Ishikawa (cell line): ENCODE data around the gene TRPM2.

Experiments
- CEBPB ChIP-seq: IDR thresholded peaks from 2 replicates; pipeline ENCODE4 v1.6.1; 2012
- CREB1 ChIP-seq: IDR thresholded peaks from 2 replicates; pipeline ENCODE4 v1.6.1; 2012; ENCODE audit warnings: low read depth
- EGR1 ChIP-seq: IDR thresholded peaks from 2 replicates; pipeline ENCODE4 v1.6.1; 2012
- EP300 ChIP-seq: IDR thresholded peaks from 2 replicates; pipeline ENCODE4 v1.6.1; 2012; ENCODE audit warnings: borderline replicate concordance
- FOXM1 ChIP-seq: IDR thresholded peaks from 2 replicates; pipeline ENCODE4 v1.6.1; 2012; ENCODE audit warnings: low read depth, borderline replicate concordance
- NFIC ChIP-seq: IDR thresholded peaks from 2 replicates; pipeline ENCODE4 v1.6.1; 2012
- RAD21 ChIP-seq: IDR thresholded peaks from 2 replicates; pipeline ENCODE4 v1.6.1; 2012; ENCODE audit warnings: low read depth
- TAF1 ChIP-seq: IDR thresholded peaks from 2 replicates; pipeline ENCODE4 v1.6.1; 2012; ENCODE audit warnings: low read depth, mild to moderate bottlenecking
- TCF12 ChIP-seq: IDR thresholded peaks from 2 replicates; pipeline ENCODE4 v1.6.1; 2012; ENCODE audit warnings: low read depth
- TEAD4 ChIP-seq: IDR thresholded peaks from 2 replicates; pipeline ENCODE4 v1.6.1; 2012
- YY1 ChIP-seq: IDR thresholded peaks from 2 replicates; pipeline ENCODE4 v1.6.1; 2012; ENCODE audit warnings: low read depth
- ZBTB7A ChIP-seq: IDR thresholded peaks from 2 replicates; pipeline ENCODE4 v1.6.1; 2012; ENCODE audit warnings: low read depth
- TF ChIP-seq, protein P1 (sequence below): IDR thresholded peaks from 2 replicates; pipeline ENCODE4 v1.6.1; 2012; ENCODE audit warnings: low read depth, mild to moderate bottlenecking
- TF ChIP-seq, protein P2 (sequence below): IDR thresholded peaks from 2 replicates; pipeline ENCODE4 v1.6.1; 2012
- TF ChIP-seq, protein P3 (sequence below): IDR thresholded peaks from 2 replicates; pipeline ENCODE4 v1.6.1; 2012

TRPM2 gene

DNA sequence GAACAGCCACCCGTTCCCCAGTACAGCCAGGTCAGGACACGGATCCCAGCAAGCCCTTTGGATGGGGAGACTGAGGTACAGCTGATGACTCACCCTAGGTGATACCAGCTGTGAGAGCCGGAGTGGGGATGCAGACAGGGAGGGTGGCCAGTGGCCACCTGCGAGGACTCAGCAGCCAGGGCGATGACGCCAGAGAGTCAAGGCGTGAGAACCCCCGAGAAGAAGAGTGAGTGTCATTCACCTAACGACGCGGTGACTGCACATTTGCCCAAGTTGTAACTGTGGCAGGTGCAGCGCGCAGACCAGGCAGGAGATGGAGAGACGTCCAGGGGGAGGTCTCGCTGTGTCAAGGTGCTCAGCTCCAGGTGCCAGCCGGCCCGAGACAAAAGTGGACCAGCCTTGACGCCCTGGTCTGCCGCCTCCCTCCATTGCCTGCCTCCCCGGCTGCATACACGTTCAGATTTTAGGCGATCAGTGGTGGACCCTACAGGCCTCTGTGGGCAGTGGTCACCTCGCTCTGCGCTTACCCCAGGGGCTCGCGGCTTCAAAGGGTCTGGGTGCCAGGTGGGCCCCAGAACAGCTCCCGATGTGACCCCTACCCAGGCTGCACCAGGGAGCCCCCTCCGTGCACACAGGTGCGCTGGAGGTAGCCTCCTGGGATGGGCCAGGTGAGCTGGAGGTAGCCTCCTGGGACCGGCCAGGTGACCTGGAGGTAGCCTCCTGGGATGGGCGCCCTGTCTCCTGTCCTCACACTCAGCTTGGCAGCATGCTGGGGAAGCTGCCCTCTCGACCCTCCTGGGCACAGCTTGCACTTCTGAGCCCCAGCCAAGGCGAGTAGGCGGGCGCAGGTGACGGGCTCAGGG is 113.8 kb downstream of the TRPM2 start:
- TF ChIP-seq FOXM1 (no peak), ZBTB7A (no peak), CREB1 (no peak), TEAD4 (no peak), CEBPB (no peak), EGR1 (no peak), EP300 (no peak)

DNA sequence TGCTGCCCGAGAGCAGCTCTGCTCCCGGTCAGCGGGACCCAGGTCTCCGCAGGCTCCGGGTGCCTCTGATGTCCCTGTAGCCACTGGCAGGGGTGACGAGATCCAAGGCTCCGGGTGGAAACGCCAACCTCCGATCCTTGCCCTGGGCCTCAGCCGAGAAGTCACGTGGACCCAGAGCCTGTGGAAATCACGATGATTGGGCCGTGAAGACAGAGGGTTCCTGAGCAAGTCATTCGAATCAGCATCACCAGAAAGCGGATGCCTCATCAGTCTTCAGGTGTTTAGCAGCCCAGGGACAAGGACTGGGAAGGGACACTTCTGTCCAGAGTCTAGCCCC is 114.4 kb downstream of the TRPM2 start:
- TF ChIP-seq CEBPB (no peak), TCF12 (no peak), RAD21 (no peak), CREB1 (no peak)
- TF ChIP-seq, protein P1, sequence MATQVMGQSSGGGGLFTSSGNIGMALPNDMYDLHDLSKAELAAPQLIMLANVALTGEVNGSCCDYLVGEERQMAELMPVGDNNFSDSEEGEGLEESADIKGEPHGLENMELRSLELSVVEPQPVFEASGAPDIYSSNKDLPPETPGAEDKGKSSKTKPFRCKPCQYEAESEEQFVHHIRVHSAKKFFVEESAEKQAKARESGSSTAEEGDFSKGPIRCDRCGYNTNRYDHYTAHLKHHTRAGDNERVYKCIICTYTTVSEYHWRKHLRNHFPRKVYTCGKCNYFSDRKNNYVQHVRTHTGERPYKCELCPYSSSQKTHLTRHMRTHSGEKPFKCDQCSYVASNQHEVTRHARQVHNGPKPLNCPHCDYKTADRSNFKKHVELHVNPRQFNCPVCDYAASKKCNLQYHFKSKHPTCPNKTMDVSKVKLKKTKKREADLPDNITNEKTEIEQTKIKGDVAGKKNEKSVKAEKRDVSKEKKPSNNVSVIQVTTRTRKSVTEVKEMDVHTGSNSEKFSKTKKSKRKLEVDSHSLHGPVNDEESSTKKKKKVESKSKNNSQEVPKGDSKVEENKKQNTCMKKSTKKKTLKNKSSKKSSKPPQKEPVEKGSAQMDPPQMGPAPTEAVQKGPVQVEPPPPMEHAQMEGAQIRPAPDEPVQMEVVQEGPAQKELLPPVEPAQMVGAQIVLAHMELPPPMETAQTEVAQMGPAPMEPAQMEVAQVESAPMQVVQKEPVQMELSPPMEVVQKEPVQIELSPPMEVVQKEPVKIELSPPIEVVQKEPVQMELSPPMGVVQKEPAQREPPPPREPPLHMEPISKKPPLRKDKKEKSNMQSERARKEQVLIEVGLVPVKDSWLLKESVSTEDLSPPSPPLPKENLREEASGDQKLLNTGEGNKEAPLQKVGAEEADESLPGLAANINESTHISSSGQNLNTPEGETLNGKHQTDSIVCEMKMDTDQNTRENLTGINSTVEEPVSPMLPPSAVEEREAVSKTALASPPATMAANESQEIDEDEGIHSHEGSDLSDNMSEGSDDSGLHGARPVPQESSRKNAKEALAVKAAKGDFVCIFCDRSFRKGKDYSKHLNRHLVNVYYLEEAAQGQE, result no peak

DNA sequence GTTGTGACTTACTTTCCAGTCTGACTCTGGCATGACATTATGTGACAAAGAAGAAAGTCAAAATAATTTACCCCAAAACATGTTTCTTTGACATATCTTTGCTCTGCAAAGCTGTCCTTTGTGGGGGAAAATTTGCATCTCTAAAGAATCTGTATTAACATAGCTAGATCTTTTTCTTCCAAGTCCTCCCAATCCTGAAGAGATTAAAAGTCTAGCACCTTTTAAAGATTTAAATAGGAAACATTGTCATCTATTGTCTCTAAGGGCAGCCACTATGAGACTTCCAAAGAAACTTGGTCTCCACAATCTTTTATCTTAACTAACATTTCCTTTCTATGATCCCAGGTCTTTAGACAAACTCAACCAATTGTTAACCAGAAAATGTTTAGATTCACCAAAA is 117.9 kb downstream of the TRPM2 start:
- TF ChIP-seq ZBTB7A, result no peak
- TF ChIP-seq FOXM1, result no peak
- no peak for TF ChIP-seq CREB1
- no peak for TF ChIP-seq RAD21
- TF ChIP-seq, protein P2, sequence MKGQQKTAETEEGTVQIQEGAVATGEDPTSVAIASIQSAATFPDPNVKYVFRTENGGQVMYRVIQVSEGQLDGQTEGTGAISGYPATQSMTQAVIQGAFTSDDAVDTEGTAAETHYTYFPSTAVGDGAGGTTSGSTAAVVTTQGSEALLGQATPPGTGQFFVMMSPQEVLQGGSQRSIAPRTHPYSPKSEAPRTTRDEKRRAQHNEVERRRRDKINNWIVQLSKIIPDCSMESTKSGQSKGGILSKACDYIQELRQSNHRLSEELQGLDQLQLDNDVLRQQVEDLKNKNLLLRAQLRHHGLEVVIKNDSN, result no peak
- TF ChIP-seq TEAD4, result no peak
- TF ChIP-seq NFIC, result no peak
- TF ChIP-seq EP300, result no peak
- TF ChIP-seq, protein P3, sequence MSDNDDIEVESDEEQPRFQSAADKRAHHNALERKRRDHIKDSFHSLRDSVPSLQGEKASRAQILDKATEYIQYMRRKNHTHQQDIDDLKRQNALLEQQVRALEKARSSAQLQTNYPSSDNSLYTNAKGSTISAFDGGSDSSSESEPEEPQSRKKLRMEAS, result no peak
- no peak for TF ChIP-seq TCF12
- TF ChIP-seq, protein P1, result no peak
- TF ChIP-seq EGR1, result no peak
- TF ChIP-seq TAF1, result no peak

DNA sequence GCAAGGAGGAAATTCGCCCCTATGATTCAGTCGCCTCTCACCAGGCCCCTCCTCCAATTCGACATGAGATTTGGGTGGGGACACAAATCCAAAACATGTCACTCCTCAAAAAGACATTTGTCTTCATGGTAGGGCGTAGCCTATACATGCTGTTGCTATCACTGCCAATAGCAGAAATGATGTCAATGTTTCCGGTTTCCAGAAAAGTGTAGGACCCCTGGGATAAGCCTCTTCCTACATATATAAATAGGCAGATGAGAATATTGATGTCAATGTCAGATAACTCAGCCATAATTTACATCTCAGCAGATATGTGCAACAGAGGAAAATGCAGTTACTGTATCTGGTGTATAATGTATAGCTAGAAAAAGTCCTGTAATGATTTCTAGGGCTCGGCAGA is 118.6 kb downstream of the TRPM2 start:
- TF ChIP-seq CEBPB, result no peak
- TF ChIP-seq, protein P3, result no peak
- no peak for TF ChIP-seq TEAD4
- TF ChIP-seq TCF12, result no peak
- no peak for TF ChIP-seq FOXM1
- TF ChIP-seq ZBTB7A, result no peak
- TF ChIP-seq NFIC, result no peak
- no peak for TF ChIP-seq CREB1
- no peak for TF ChIP-seq YY1
- no peak for TF ChIP-seq RAD21
- TF ChIP-seq, protein P2, result no peak
- TF ChIP-seq, protein P1, result no peak
- TF ChIP-seq TAF1, result no peak
- no peak for TF ChIP-seq EGR1
- TF ChIP-seq EP300, result no peak
